Activated naive CD4-positive, alpha-beta T cell treated with anti-CD3 and anti-CD28 coated beads for 36 hours (primary cell): ENCODE measurements around the gene ABCF1. TPM values are rescaled to one million over a fixed set of nuclear protein-coding genes. Genes with fewer than 3 reads are reported as not detected.
"Not testable (repeated sequence)": the region's sequence is repeated elsewhere in the genome, so short reads cannot be mapped to it uniquely, and the experiment has no call there.

Source experiments
- CTCF ChIA-PET: fragments of 350-600 bp; sonication (Branson Sonifier 250); formaldehyde crosslinking; loops from one replicate; lab custom pipeline; 2021; ENCODE audit warnings: antibody characterized with exemption; lab: Charles Lee
- DNase-seq: peaks from one replicate; pipeline ENCODE4 v3.0.0-alpha.2; 2020
- H3K27ac Mint-ChIP-seq: one replicate; pipeline ENCODE4 v1.8.0; 2021; ENCODE audit warnings: mild to moderate bottlenecking, mixed read lengths
- H3K27me3 Mint-ChIP-seq: one replicate; pipeline ENCODE4 v1.8.0; 2021; ENCODE audit warnings: low read depth, mixed read lengths
- H3K36me3 Mint-ChIP-seq: one replicate; pipeline ENCODE4 v1.8.0; 2021; ENCODE audit warnings: low read depth, mixed read lengths
- H3K4me1 Mint-ChIP-seq: one replicate; pipeline ENCODE4 v1.8.0; 2021; ENCODE audit warnings: low read depth, mixed read lengths
- H3K4me3 Mint-ChIP-seq: one replicate; pipeline ENCODE4 v1.8.0; 2021; ENCODE audit warnings: mild to moderate bottlenecking, moderate library complexity, mixed read lengths
- H3K9me3 Mint-ChIP-seq: one replicate; pipeline ENCODE4 v1.8.0; 2021; ENCODE audit warnings: mixed read lengths
- intact Hi-C: fragments of 100-400 bp; cut with micrococcal nuclease; formaldehyde crosslinking; loops from one replicate; pipeline ENCODE4 v1.15.1; 2023
- total RNA-seq, 2 experiments: library from RNA; stranded (reverse); gene quantifications; one replicate each; pipeline ENCODE4 v1.2.3, GENCODE V29; 2021

Gene ABCF1
- total RNA-seq = 10 to 100 TPM; 79.5 to 82.7 TPM

GRCh38 chr6:30571075-30571761 lies at the start of gene ABCF1:
Gene ABCF1 (plus strand): TSS chr6:30571442. CDS start chr6:30571488, 46 bp downstream.
- Mint-ChIP-seq H3K4me3 (peak within 1 kb of the TSS; percentile 98), H3K36me3 (peaks cover 18% of the 10 kb centered on the region), H3K9me3 (no peaks in the 10 kb centered on the region), H3K27ac (peak within 1 kb of the TSS; percentile 95), H3K4me1 (peaks cover 70% of the 10 kb centered on the region), H3K27me3 (no peaks in the 10 kb centered on the region)
- DNase-seq = peak; percentile 99
- CTCF ChIA-PET = interaction anchor here (0.6 to 2.3 kb wide), 6 partner anchors 14 to 151 kb away, joined by 3 to 10 read pairs (median 4); partner anchors contain the start of gene PRR3
- intact Hi-C loops = loop anchor here (1.0 to 2.0 kb wide), 5 partner anchors 15 to 150 kb away; partner anchors contain the start of genes GNL1 and TUBB

- CTCF ChIA-PET = interaction anchor here (1.4 kb wide), 1 partner anchor 11 kb away, joined by 8 read pairs; no protein-coding TSS in a partner anchor
- H3K27me3 Mint-ChIP-seq, H3K4me3 Mint-ChIP-seq, DNase-seq: not testable (repeated sequence)
- Mint-ChIP-seq H3K9me3 (peaks cover 71% of the 10 kb centered on the region), H3K27ac (peak overlapping the region; percentile 69), H3K4me1 (peaks cover 84% of the 10 kb centered on the region), H3K36me3 (peaks cover 58% of the 10 kb centered on the region)
- intact Hi-C loops = loop anchor here (10.0 kb wide), 1 partner anchor 457 kb away; the partner anchor contains the start of genes POLR1H and PPP1R11
Measured at GRCh38 chr6:30521952-30522351, 49.3 kb upstream of the ABCF1 start.

GRCh38 chr6:30526444-30526843 lies 44.8 kb upstream of the ABCF1 start:
- H3K4me1 Mint-ChIP-seq = peaks cover 85% of the 10 kb centered on the region
- H3K4me3 Mint-ChIP-seq, H3K27me3 Mint-ChIP-seq, DNase-seq: not testable (repeated sequence)
- CTCF ChIA-PET = interaction anchor here (7.5 kb wide), 1 partner anchor 34 kb away, joined by 79 read pairs; no protein-coding TSS in a partner anchor
- peak overlapping the region; percentile 72 for H3K27ac Mint-ChIP-seq
- H3K9me3 Mint-ChIP-seq = peaks cover 48% of the 10 kb centered on the region
- intact Hi-C loops = loop anchor here (5.0 to 10.0 kb wide), 2 partner anchors 286 to 462 kb away; partner anchors contain the start of genes POLR1H and PPP1R11
- peaks cover 30% of the 10 kb centered on the region for H3K36me3 Mint-ChIP-seq

- Mint-ChIP-seq H3K4me3 (peak overlapping the region; percentile 7), H3K4me1 (peaks cover 80% of the 10 kb centered on the region), H3K27ac (peak overlapping the region; percentile 95), H3K9me3 (peaks cover 22% of the 10 kb centered on the region), H3K36me3 (peaks cover 15% of the 10 kb centered on the region)
- CTCF ChIA-PET = interaction anchor here (0.6 to 7.5 kb wide), 14 partner anchors 12 to 1548 kb away, joined by 3 to 97 read pairs (median 6); no protein-coding TSS in a partner anchor
- not testable (repeated sequence) for H3K27me3 Mint-ChIP-seq
- DNase-seq = peak; percentile 79
- intact Hi-C loops = loop anchor here (1.0 to 10.0 kb wide), 6 partner anchors 21 to 465 kb away; partner anchors contain the start of genes GNL1, HLA-E, POLR1H and PPP1R11
Measured at GRCh38 chr6:30529349-30529875, 41.8 kb upstream of the ABCF1 start.

GRCh38 chr6:30530014-30530413 lies 41.2 kb upstream of the ABCF1 start:
- DNase-seq = no peak
- peaks cover 74% of the 10 kb centered on the region for H3K4me1 Mint-ChIP-seq
- peaks cover 11% of the 10 kb centered on the region for H3K36me3 Mint-ChIP-seq
- intact Hi-C loops = no loop called here
- no peak overlapping the region for H3K4me3 Mint-ChIP-seq
- CTCF ChIA-PET = interaction anchor here (0.5 to 7.5 kb wide), 15 partner anchors 12 to 1549 kb away, joined by 3 to 97 read pairs (median 6); no protein-coding TSS in a partner anchor
- no peaks in the 10 kb centered on the region for H3K27me3 Mint-ChIP-seq
- H3K9me3 Mint-ChIP-seq = peaks cover 16% of the 10 kb centered on the region
- peak overlapping the region; percentile 95 for H3K27ac Mint-ChIP-seq

- Mint-ChIP-seq H3K27ac (peak overlapping the region; percentile 93), H3K36me3 (peaks cover 3% of the 10 kb centered on the region), H3K4me1 (peaks cover 49% of the 10 kb centered on the region), H3K27me3 (no peaks in the 10 kb centered on the region), H3K4me3 (peak overlapping the region; percentile 27), H3K9me3 (peaks cover 2% of the 10 kb centered on the region)
- no peak for DNase-seq
- CTCF ChIA-PET = interaction anchor here (1.0 to 7.5 kb wide), 10 partner anchors 10 to 64 kb away, joined by 6 to 97 read pairs (median 21); no protein-coding TSS in a partner anchor
- intact Hi-C loops = no loop called here
Measured at GRCh38 chr6:30533460-30534294, 37.6 kb upstream of the ABCF1 start.

- Mint-ChIP-seq H3K9me3 (no peaks in the 10 kb centered on the region), H3K27ac (no peak overlapping the region), H3K27me3 (no peaks in the 10 kb centered on the region), H3K4me1 (peaks cover 29% of the 10 kb centered on the region), H3K36me3 (no peaks in the 10 kb centered on the region), H3K4me3 (no peak overlapping the region)
- no peak for DNase-seq
- CTCF ChIA-PET = interaction anchor here (0.7 to 15.5 kb wide), 4 partner anchors 38 to 290 kb away, joined by 3 to 367 read pairs (median 58); no protein-coding TSS in a partner anchor
- intact Hi-C loops = no loop called here
Measured at GRCh38 chr6:30537931-30538330, 33.3 kb upstream of the ABCF1 start.

GRCh38 chr6:30541515-30542403 lies 29.5 kb upstream of the ABCF1 start:
- peak overlapping the region; percentile 20 for H3K27ac Mint-ChIP-seq
- intact Hi-C loops = loop anchor here (1.0 to 5.0 kb wide), 8 partner anchors 30 to 545 kb away; partner anchors contain the start of genes ABCF1, DHX16 and VARS2
- no peaks in the 10 kb centered on the region for H3K27me3 Mint-ChIP-seq
- H3K4me1 Mint-ChIP-seq = peaks cover 41% of the 10 kb centered on the region
- peak overlapping the region; percentile 71 for H3K4me3 Mint-ChIP-seq
- CTCF ChIA-PET = interaction anchor here (0.6 to 15.5 kb wide), 30 partner anchors 8 to 545 kb away, joined by 3 to 367 read pairs (median 5); partner anchors contain the start of genes DHX16, GNL1 and PRR3
- peaks cover 2% of the 10 kb centered on the region for H3K36me3 Mint-ChIP-seq
- DNase-seq = peak; percentile 89
- no peaks in the 10 kb centered on the region for H3K9me3 Mint-ChIP-seq

- Mint-ChIP-seq H3K27me3 (no peaks in the 10 kb centered on the region), H3K4me3 (peak overlapping the region; percentile 71), H3K9me3 (no peaks in the 10 kb centered on the region), H3K27ac (peak overlapping the region; percentile 20), H3K36me3 (peaks cover 2% of the 10 kb centered on the region), H3K4me1 (peaks cover 41% of the 10 kb centered on the region)
- CTCF ChIA-PET = interaction anchor here (1.0 to 15.5 kb wide), 16 partner anchors 11 to 545 kb away, joined by 3 to 367 read pairs (median 9); partner anchors contain the start of gene GNL1
- DNase-seq = peak; percentile 31
- intact Hi-C loops = loop anchor here (5.0 kb wide), 2 partner anchors 130 to 370 kb away; partner anchors contain the start of gene VARS2
Measured at GRCh38 chr6:30542404-30542725, 28.9 kb upstream of the ABCF1 start.

- DNase-seq = no peak
- CTCF ChIA-PET = interaction anchor here (0.6 to 15.5 kb wide), 15 partner anchors 11 to 544 kb away, joined by 3 to 367 read pairs (median 6); partner anchors contain the start of gene GNL1
- H3K36me3 Mint-ChIP-seq = peaks cover 2% of the 10 kb centered on the region
- intact Hi-C loops = loop anchor here (5.0 kb wide), 2 partner anchors 131 to 369 kb away; partner anchors contain the start of gene VARS2
- no peaks in the 10 kb centered on the region for H3K9me3 Mint-ChIP-seq
- H3K4me1 Mint-ChIP-seq = peaks cover 36% of the 10 kb centered on the region
- peak overlapping the region; percentile 20 for H3K27ac Mint-ChIP-seq
- H3K27me3 Mint-ChIP-seq = no peaks in the 10 kb centered on the region
- H3K4me3 Mint-ChIP-seq = no peak overlapping the region
Measured at GRCh38 chr6:30542915-30543314, 28.3 kb upstream of the ABCF1 start.
